Ectodermal cell (in vitro differentiated cells): ENCODE data around the gene CDK5R1.

Experiments used
- H3K27ac ChIP-seq: 2 replicates; pipeline ENCODE4 v1.7.0; 2013; ENCODE audit warnings: mild to moderate bottlenecking, low read depth, low read length; ENCODE audit not compliant: insufficient read depth, poor library complexity, severe bottlenecking
- H3K27me3 ChIP-seq: 2 replicates; pipeline ENCODE4 v1.7.0; 2013; ENCODE audit warnings: mild to moderate bottlenecking, low read length; ENCODE audit not compliant: insufficient read depth, control insufficient read depth, poor library complexity, severe bottlenecking
- H3K36me3 ChIP-seq: one replicate; pipeline ENCODE4 v1.7.0; 2013; ENCODE audit warnings: low read length; ENCODE audit not compliant: control insufficient read depth, insufficient read depth
- H3K4me1 ChIP-seq: one replicate; pipeline ENCODE4 v1.7.0; 2013; ENCODE audit warnings: low read length; ENCODE audit not compliant: control insufficient read depth, insufficient read depth
- H3K4me3 ChIP-seq: 2 replicates; pipeline ENCODE4 v1.7.0; 2013; ENCODE audit warnings: low read depth, low read length, control low read depth; ENCODE audit not compliant: insufficient read depth
- H3K9me3 ChIP-seq: 2 replicates; pipeline ENCODE4 v1.7.0; 2013; ENCODE audit warnings: mild to moderate bottlenecking, low read length, moderate library complexity; ENCODE audit not compliant: control insufficient read depth
- WGBS, 2 experiments: methylation state at CpG; one replicate each; pipeline ENCODE4 v1.1.7; 2013; ENCODE audit warnings: missing lambda C conversion rate in 2 of 2; 5-methylcytosine and 5-hydroxymethylcytosine counted together

CDK5R1 gene

GRCh38 chr17:32492648-32493289 lies 6.0 kb downstream of the CDK5R1 start:
- Histone ChIP-seq H3K4me3 (no peak overlapping the region), H3K4me1 (peaks cover 26% of the 10 kb centered on the region), H3K36me3 (peaks cover 2% of the 10 kb centered on the region), H3K9me3 (no peaks in the 10 kb centered on the region), H3K27me3 (no peaks in the 10 kb centered on the region), H3K27ac (no peak overlapping the region)
- WGBS, 2 experiments: 90 to 94% methylated on average over 7 of the region's 7 CpGs

GRCh38 chr17:32493571-32493970 lies 6.8 kb downstream of the CDK5R1 start:
- H3K36me3 ChIP-seq: peaks cover 2% of the 10 kb centered on the region
- no peaks in the 10 kb centered on the region for H3K9me3 ChIP-seq
- no peak overlapping the region for H3K27ac ChIP-seq
- H3K27me3 ChIP-seq: no peaks in the 10 kb centered on the region
- H3K4me1 ChIP-seq: peaks cover 25% of the 10 kb centered on the region
- 87 to 88% methylated on average over 15 of the region's 15 CpGs for WGBS, 2 experiments
- no peak overlapping the region for H3K4me3 ChIP-seq

GRCh38 chr17:32493976-32494513 lies 7.3 kb downstream of the CDK5R1 start:
- Histone ChIP-seq H3K36me3 (no peaks in the 10 kb centered on the region), H3K27ac (no peak overlapping the region), H3K4me1 (peaks cover 24% of the 10 kb centered on the region), H3K4me3 (no peak overlapping the region), H3K9me3 (no peaks in the 10 kb centered on the region), H3K27me3 (no peaks in the 10 kb centered on the region)
- 93% methylated on average over 11 of the region's 11 CpGs for WGBS, 2 experiments

- Histone ChIP-seq H3K4me3 (no peak overlapping the region), H3K4me1 (peaks cover 16% of the 10 kb centered on the region), H3K36me3 (no peaks in the 10 kb centered on the region), H3K27me3 (no peaks in the 10 kb centered on the region), H3K27ac (no peak overlapping the region), H3K9me3 (no peaks in the 10 kb centered on the region)
- WGBS, 2 experiments: 94% methylated on average over 34 of the region's 34 CpGs
These were observed 8.0 kb downstream of the CDK5R1 start for GRCh38 chr17:32494621-32495358.

GRCh38 chr17:32495359-32496231 lies 8.8 kb downstream of the CDK5R1 start:
- Histone ChIP-seq H3K36me3 (no peaks in the 10 kb centered on the region), H3K4me1 (peaks cover 14% of the 10 kb centered on the region), H3K27ac (no peak overlapping the region), H3K4me3 (no peak overlapping the region), H3K9me3 (no peaks in the 10 kb centered on the region), H3K27me3 (no peaks in the 10 kb centered on the region)
- WGBS, 2 experiments: 90% methylated on average over 45 of the region's 45 CpGs

- H3K36me3 ChIP-seq: no peaks in the 10 kb centered on the region
- no peaks in the 10 kb centered on the region for H3K9me3 ChIP-seq
- WGBS, 2 experiments: 86 to 87% methylated on average over 16 of the region's 16 CpGs
- H3K27ac ChIP-seq: no peak overlapping the region
- no peak overlapping the region for H3K4me3 ChIP-seq
- H3K27me3 ChIP-seq: no peaks in the 10 kb centered on the region
- peaks cover 9% of the 10 kb centered on the region for H3K4me1 ChIP-seq
These were observed 9.7 kb downstream of the CDK5R1 start for GRCh38 chr17:32496395-32497073.

GRCh38 chr17:32497431-32498205 lies 10.8 kb downstream of the CDK5R1 start:
- Histone ChIP-seq H3K27me3 (no peaks in the 10 kb centered on the region), H3K27ac (no peak overlapping the region), H3K36me3 (no peaks in the 10 kb centered on the region), H3K9me3 (no peaks in the 10 kb centered on the region), H3K4me3 (no peak overlapping the region), H3K4me1 (peaks cover 6% of the 10 kb centered on the region)
- WGBS, 2 experiments: 84 to 88% methylated on average over 18 of the region's 18 CpGs

- Histone ChIP-seq H3K4me1 (peaks cover 8% of the 10 kb centered on the region), H3K27ac (no peak overlapping the region), H3K36me3 (no peaks in the 10 kb centered on the region), H3K27me3 (no peaks in the 10 kb centered on the region), H3K9me3 (no peaks in the 10 kb centered on the region), H3K4me3 (no peak overlapping the region)
- WGBS, 2 experiments: 66 to 67% methylated on average over 9 of the region's 9 CpGs
These were observed 11.6 kb downstream of the CDK5R1 start for GRCh38 chr17:32498391-32498790.

GRCh38 chr17:32502013-32502412 lies 15.2 kb downstream of the CDK5R1 start:
- H3K36me3 ChIP-seq: no peaks in the 10 kb centered on the region
- no peak overlapping the region for H3K4me3 ChIP-seq
- no peaks in the 10 kb centered on the region for H3K27me3 ChIP-seq
- H3K9me3 ChIP-seq: no peaks in the 10 kb centered on the region
- peaks cover 20% of the 10 kb centered on the region for H3K4me1 ChIP-seq
- no peak overlapping the region for H3K27ac ChIP-seq
- 96 to 98% methylated on average over 3 of the region's 3 CpGs for WGBS, 2 experiments
